B cell (primary cell): Measurements from ENCODE around the gene GCSAML. TPM values are rescaled to one million over a fixed set of nuclear protein-coding genes. Genes with fewer than 3 reads are reported as not detected.

Source experiments
- ATAC-seq: fragments of 200-7000 bp; cut with Tn5 transposase; one replicate; pipeline ENCODE4 v1.10.0; 2021; ENCODE audit warnings: low read depth, mild to moderate bottlenecking, moderate number of reproducible peaks, moderate library complexity
- CTCF ChIA-PET: fragments of 350-600 bp; sonication (Branson Sonifier 250); formaldehyde crosslinking; loops from one replicate; lab custom pipeline; 2021; ENCODE audit warnings: antibody characterized with exemption, inconsistent platforms; lab: Charles Lee
- POLR2A ChIA-PET: fragments of 350-600 bp; sonication (Branson Sonifier 250); formaldehyde crosslinking; loops from one replicate; lab custom pipeline; 2021; ENCODE audit warnings: antibody characterized with exemption; lab: Charles Lee
- DNase-seq: peaks from one replicate; pipeline ENCODE4 v3.0.0; 2013
- H2AFZ ChIP-seq: 2 replicates; pipeline ENCODE4 v1.6.1; 2012; ENCODE audit warnings: mild to moderate bottlenecking, low read depth, low read length; ENCODE audit not compliant: insufficient read depth, poor library complexity, severe bottlenecking
- H3K27ac ChIP-seq, 2 donors: 1 replicate in 1 of 2; 2 replicates in 1 of 2; pipeline ENCODE4 v1.5.1; 2012 to 2013; ENCODE audit warnings: low read length in 2 of 2, mild to moderate bottlenecking in 2 of 2, moderate library complexity in 1 of 2
- H3K27me3 ChIP-seq, 4 experiments: fragments of 200-600 bp in 1 of 4; sonication (generic) in 1 of 4; replicated peaks in 1 of 4; 1 replicate in 2 of 4; 2 replicates in 2 of 4; pipeline versions ENCODE4 v1.6.1 to v1.7.0; 2013 to 2016; ENCODE audit warnings: low read length in 3 of 4, mild to moderate bottlenecking in 2 of 4, mixed read lengths in 1 of 4, moderate library complexity in 1 of 4; ENCODE audit not compliant: insufficient read depth in 4 of 4, control insufficient read depth in 3 of 4; ENCODE audit errors: control extremely low read depth in 1 of 4
- H3K36me3 ChIP-seq, 2 experiments: replicated peaks in 1 of 2; 1 replicate in 1 of 2; 2 replicates in 1 of 2; pipeline versions ENCODE4 v1.6.1 to v1.7.1; 2013; ENCODE audit warnings: low read length in 1 of 2; ENCODE audit not compliant: insufficient read depth in 2 of 2, control insufficient read depth in 1 of 2; ENCODE audit errors: control extremely low read depth in 1 of 2, extremely low read depth in 1 of 2
- H3K4me1 ChIP-seq, 2 donors: fragments of 200-600 bp in 1 of 2; sonication (generic) in 1 of 2; 1 replicate in 1 of 2; 2 replicates in 1 of 2; pipeline versions ENCODE4 v1.5.1 to v1.6.1; 2013 to 2017; ENCODE audit warnings: low read length in 2 of 2; ENCODE audit not compliant: control insufficient read depth in 2 of 2, insufficient read depth in 2 of 2
- H3K4me2 ChIP-seq: replicated peaks from 2 replicates; pipeline ENCODE3; 2012; ENCODE audit warnings: mild to moderate bottlenecking, low read depth, low read length; ENCODE audit not compliant: poor library complexity, severe bottlenecking
- H3K4me3 ChIP-seq, 5 experiments: fragments of 200-600 bp in 1 of 5; sonication (generic) in 1 of 5; 1 replicate in 3 of 5; 2 replicates in 2 of 5; pipeline versions ENCODE4 v1.5.1 to v1.7.0; 2011 to 2016; ENCODE audit warnings: low read length in 4 of 5, mild to moderate bottlenecking in 4 of 5, low read depth in 2 of 5, control low read depth in 1 of 5, moderate library complexity in 1 of 5; ENCODE audit not compliant: insufficient read depth in 1 of 5; ENCODE audit errors: control extremely low read depth in 1 of 5, extremely low read depth in 1 of 5
- H3K79me2 ChIP-seq: fragments of 200-600 bp; sonication (generic); one replicate; pipeline ENCODE4 v1.6.0; 2016; ENCODE audit warnings: low read length; ENCODE audit not compliant: control insufficient read depth, insufficient read depth
- H3K9ac ChIP-seq: fragments of 200-600 bp; sonication (generic); 2 replicates; pipeline ENCODE4 v1.6.1; 2017; ENCODE audit warnings: mild to moderate bottlenecking, low read length, moderate library complexity
- H3K9me3 ChIP-seq, 3 donors: one replicate each; pipeline versions ENCODE4 v1.6.1 to v1.7.1; 2013; ENCODE audit warnings: low read length in 2 of 3; ENCODE audit not compliant: control insufficient read depth in 2 of 3, insufficient read depth in 1 of 3; ENCODE audit errors: control extremely low read depth in 1 of 3
- H4K20me1 ChIP-seq: 2 replicates; pipeline ENCODE4 v1.6.0; 2012; ENCODE audit warnings: mild to moderate bottlenecking, low read length; ENCODE audit not compliant: insufficient read depth, control insufficient read depth, poor library complexity, severe bottlenecking
- H3K27ac Mint-ChIP-seq: one replicate; pipeline ENCODE4 v1.8.0; 2021; ENCODE audit warnings: mixed read lengths
- H3K27me3 Mint-ChIP-seq: one replicate; pipeline ENCODE4 v1.8.0; 2021; ENCODE audit warnings: mixed read lengths
- H3K4me1 Mint-ChIP-seq: one replicate; pipeline ENCODE4 v1.8.0; 2021; ENCODE audit warnings: mixed read lengths
- H3K4me3 Mint-ChIP-seq: one replicate; pipeline ENCODE4 v1.8.0; 2021; ENCODE audit warnings: mixed read lengths
- H3K9me3 Mint-ChIP-seq: one replicate; pipeline ENCODE4 v1.8.0; 2022; ENCODE audit warnings: mixed read lengths; ENCODE audit not compliant: insufficient read depth
- CTCF ChIP-seq: fragments of 200-600 bp; IDR thresholded peaks from one replicate; pipeline ENCODE4 v1.8.0; 2022; ENCODE audit warnings: antibody characterized with exemption, mild to moderate bottlenecking
- EZH2 ChIP-seq: IDR thresholded peaks from 2 replicates; pipeline ENCODE4 v1.6.1; 2012; ENCODE audit warnings: borderline replicate concordance, low read depth, mild to moderate bottlenecking, moderate library complexity, low read length; ENCODE audit not compliant: insufficient read depth, poor library complexity, severe bottlenecking
- WGBS: methylation state at CpG from one replicate; pipeline ENCODE4 v1.1.5; 2013; ENCODE audit warnings: missing lambda C conversion rate; ENCODE audit not compliant: insufficient coverage; 5-methylcytosine and 5-hydroxymethylcytosine counted together
- intact Hi-C: fragments of 100-400 bp; cut with micrococcal nuclease; formaldehyde crosslinking; loops from one replicate; pipeline ENCODE4 v1.10.0; 2022
- polyA plus RNA-seq: library from polyadenylated mRNA; depleted of rRNA; stranded (reverse); fragments of >200 nt; gene quantifications from 2 replicates; pipeline ENCODE4 v1.2.3, GENCODE V29; 2012
- total RNA-seq, 2 donors: library from RNA; stranded (reverse); fragments of 120-200 nt in 1 of 2; gene quantifications; 1 replicate in 1 of 2; 2 replicates in 1 of 2; pipeline versions ENCODE4 v1.2.3 to v1.2.4, GENCODE V29; 2013 to 2022

The GCSAML gene
- total and polyA plus RNA-seq, 2 donors (not counting 1 experiment from before 2014, with no cell fraction given) = not detected

DNA sequence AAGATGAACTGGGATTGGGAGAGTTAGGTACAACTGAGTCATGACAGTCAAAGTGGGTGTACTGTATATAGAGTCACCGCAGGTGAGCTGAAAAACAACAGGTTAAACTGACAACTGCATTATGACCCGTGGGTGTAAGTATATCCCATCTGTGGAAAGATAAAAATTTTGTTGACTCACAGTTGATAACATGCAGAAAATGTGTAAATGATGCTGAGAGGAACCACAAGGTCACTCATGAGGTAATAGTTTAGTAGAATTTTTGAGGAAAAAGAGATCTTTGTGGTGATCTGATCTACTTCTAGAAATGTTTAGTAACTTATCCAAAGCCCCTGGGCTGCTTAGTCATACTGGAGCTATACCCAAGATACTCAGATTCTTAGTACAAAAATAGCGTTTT is 13.5 kb upstream of the GCSAML start:
- H3K9me3 Mint-ChIP-seq = peaks cover 2% of the 10 kb centered on the region
- H3K4me3 Mint-ChIP-seq = no peak overlapping the region
- intact Hi-C loops = no loop called here
- Histone ChIP-seq H3K27me3 (peaks cover 0 to 2% (median 0%) of the 10 kb centered on the region in 4 experiments), H3K36me3 (no peaks in the 10 kb centered on the region), H2AFZ (no peak overlapping the region), H3K79me2 (no peaks in the 10 kb centered on the region), H3K27ac (no peak overlapping the region), H3K9me3 (peaks cover 0 to 3% (median 0%) of the 10 kb centered on the region in 3 donors), H3K9ac (no peak overlapping the region), H3K4me2 (no peak overlapping the region), H3K4me1 (peaks cover under 1 to 1% of the 10 kb centered on the region in 2 donors), H3K4me3 (no peak overlapping the region), H4K20me1 (no peaks in the 10 kb centered on the region)
- CTCF ChIA-PET = no interaction called here
- DNase-seq = no peak
- 71% methylated on average over 2 of the region's 3 CpGs for WGBS
- POLR2A ChIA-PET = no interaction called here
- H3K4me1 Mint-ChIP-seq = peaks cover 2% of the 10 kb centered on the region
- no peak for ATAC-seq
- peaks cover 19% of the 10 kb centered on the region for H3K27me3 Mint-ChIP-seq
- TF ChIP-seq EZH2 = no peak
- TF ChIP-seq CTCF = no peak
- no peak overlapping the region for H3K27ac Mint-ChIP-seq

- no peaks in the 10 kb centered on the region for H3K9me3 ChIP-seq
- no peak within 1 kb of the TSS for H3K27ac Mint-ChIP-seq
- peaks cover 2 to 3% of the 10 kb centered on the region in 2 donors for H3K4me1 ChIP-seq
- WGBS = no CpG with 5 or more reads among the region's 2 CpGs
- H3K27ac ChIP-seq = no peak within 1 kb of the TSS
- H3K9ac ChIP-seq = no peak within 1 kb of the TSS
- DNase-seq = no peak
- peaks cover 22% of the 10 kb centered on the region for H3K27me3 Mint-ChIP-seq
- no peak for TF ChIP-seq EZH2
- H3K4me1 Mint-ChIP-seq = peaks cover 4% of the 10 kb centered on the region
- ChIA-PET POLR2A (no interaction called here), CTCF (no interaction called here)
- peaks cover 2% of the 10 kb centered on the region for H3K9me3 Mint-ChIP-seq
- H3K4me3 ChIP-seq = no peak within 1 kb of the TSS
- no peak within 1 kb of the TSS for H3K4me2 ChIP-seq
- intact Hi-C loops = no loop called here
- H4K20me1 ChIP-seq = no peaks in the 10 kb centered on the region
- ATAC-seq = no peak
- H3K79me2 ChIP-seq = no peaks in the 10 kb centered on the region
- H3K27me3 ChIP-seq = peaks cover 0 to 2% (median 1%) of the 10 kb centered on the region in 4 experiments
- no peak within 1 kb of the TSS for H3K4me3 Mint-ChIP-seq
- no peaks in the 10 kb centered on the region for H3K36me3 ChIP-seq
- H2AFZ ChIP-seq = no peak within 1 kb of the TSS
These were observed 12.6 kb upstream of the GCSAML start, which contains the start of gene OR2C3 for GRCh38 chr1:247536340-247536739. Gene OR2C3, minus strand, starts transcription at chr1:247536440. Its CDS starts 3,929 bp downstream, at chr1:247532511.
